ENCODE data around the gene SLC5A5.
"Not testable (repeated sequence)": the region's sequence is repeated elsewhere in the genome, so short reads cannot be mapped to it uniquely, and the experiment has no call there.

SLC5A5 gene

DNA sequence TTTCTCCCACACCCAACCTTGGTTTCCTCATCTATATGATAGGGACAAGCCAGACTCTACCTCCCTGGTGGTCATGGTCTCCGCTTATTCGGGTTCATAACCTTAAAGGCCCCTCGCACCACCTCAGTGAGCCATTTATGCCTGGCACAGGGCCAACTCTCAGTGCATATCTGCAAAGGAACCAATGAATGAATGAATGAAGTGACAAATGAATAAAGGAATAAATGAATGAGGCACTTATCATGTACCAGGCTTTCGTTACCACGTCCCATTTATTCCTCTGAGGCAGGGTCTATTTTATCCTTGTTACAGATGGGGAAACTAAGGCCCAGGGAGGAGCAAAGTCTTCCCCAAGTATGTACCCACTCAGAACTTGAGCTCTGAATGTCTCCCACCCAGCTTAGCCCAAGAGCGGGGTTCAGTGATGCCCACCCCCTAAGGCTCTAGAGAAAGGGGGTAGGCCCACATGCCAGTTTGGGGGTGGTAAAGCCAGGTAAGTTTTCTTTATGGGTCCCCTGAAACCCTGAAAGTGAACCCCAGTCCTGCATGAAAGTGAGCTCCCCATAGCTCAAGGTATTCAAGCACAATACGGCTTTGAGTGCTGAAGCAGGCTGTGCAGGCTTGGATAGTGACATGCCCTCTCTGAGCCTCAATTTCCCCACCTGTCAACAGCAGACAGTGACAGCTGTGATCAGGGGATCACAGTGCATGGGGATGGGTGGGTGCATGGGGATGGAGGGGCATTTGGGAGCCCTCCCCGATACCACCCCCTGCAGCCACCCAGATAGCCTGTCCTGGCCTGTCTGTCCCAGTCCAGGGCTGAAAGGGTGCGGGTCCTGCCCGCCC, 490 bp upstream of the SLC5A5 start:
- no peak for DNase-seq

DNA sequence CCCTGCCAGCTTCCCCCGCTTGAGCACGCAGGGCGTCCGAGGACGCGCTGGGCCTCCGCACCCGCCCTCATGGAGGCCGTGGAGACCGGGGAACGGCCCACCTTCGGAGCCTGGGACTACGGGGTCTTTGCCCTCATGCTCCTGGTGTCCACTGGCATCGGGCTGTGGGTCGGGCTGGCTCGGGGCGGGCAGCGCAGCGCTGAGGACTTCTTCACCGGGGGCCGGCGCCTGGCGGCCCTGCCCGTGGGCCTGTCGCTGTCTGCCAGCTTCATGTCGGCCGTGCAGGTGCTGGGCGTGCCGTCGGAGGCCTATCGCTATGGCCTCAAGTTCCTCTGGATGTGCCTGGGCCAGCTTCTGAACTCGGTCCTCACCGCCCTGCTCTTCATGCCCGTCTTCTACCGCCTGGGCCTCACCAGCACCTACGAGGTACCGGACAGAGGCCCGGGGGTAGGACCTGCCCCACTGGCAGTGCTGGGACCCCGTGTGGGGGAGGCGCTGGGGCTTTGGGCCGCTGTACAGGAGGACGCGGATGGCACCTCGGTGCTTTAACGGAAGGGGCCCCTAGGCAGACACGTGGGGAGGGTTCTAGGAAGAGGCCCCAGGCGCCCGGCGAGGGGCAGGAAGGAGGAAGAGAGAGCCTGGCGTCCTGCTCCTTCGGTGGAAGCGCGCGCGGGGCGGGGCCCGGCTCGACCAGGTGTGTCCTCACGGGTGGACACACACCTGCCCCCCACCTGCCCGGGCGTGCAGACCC, 681 bp downstream of the SLC5A5 start:
- DNase-seq = no peak

DNA sequence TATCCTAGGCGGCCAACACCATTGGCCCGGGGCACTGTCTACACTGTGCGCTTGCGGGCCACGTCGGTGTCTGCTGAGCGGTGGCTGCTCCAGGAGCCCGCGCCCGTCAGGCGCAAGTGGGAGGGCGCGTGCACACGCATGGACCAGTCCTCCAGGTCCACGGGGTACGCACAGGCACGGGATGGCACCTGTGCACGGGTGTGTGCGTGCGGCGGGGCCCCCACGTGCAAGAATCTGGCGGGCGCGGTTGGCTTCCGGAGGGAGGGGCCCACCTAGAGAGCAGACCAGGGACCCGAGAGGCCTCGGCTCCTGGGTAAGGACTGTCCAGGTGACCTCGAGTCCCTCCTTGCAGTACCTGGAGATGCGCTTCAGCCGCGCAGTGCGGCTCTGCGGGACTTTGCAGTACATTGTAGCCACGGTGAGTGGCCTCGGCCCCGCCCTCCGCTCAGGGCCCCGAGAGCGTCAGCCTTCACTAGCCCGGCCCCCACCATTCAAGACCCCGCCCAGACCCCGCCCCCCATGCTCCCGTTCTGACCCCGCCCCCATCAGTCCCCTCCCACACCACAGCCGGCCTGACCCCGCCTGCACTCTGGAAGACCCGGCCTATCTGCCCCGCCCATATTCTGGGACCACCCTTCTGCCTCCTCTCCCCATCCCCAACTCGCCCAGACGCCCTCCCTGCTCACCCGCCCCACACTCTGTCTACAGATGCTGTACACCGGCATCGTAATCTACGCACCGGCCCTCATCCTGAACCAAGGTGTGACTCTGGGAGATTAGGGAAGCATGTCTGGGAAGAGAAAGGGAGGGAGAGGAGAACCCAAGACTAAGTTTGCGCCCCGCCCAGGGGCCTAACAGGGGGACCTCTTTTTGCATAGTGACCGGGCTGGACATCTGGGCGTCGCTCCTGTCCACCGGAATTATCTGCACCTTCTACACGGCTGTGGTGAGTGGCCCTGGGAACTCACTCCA, 2.3 kb downstream of the SLC5A5 start:
- no peak for DNase-seq

DNA sequence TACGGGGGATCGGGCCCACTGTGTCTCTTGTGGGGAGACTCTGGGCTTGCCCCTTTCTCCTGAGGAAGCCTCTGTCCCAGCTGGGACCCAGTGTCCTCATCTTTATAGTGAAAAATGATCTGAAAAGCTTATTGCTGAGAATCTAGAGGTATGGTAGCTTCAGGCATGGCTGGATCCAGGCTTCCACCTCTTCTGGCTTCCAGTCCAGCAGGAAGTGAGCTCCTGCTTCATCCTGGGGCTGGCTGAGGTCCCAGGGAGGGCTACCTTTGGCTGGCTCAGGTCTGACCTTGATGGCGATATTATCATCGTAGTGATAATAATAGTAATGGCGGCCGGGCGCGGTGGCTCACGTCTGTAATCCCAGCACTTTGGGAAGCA, 3.0 kb downstream of the SLC5A5 start:
- no peak for DNase-seq

- no peak for DNase-seq
Measured at GRCh38 chr19:17877696-17878095, 6.0 kb downstream of the SLC5A5 start.

DNA sequence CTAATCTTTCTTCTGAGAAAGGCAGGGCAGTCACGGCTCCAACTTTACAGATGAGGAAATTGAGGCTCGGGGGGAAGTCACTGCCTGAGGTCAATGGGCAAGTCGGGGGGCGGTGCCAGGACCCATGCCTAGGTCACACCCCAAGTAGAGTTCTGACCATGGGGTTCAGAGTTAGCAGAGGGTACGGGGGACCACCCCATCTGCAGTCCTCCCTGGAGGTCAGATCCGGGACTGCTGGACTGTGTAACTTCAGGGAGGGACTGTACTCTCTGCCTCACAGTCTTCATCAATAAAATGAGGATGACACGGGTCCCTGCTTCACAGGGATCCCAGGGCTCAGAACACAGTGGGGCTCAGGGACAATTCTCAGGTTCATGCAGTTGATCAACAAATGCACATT, 7.7 kb downstream of the SLC5A5 start:
- DNase-seq = no peak

GRCh38 chr19:17881701-17882100, 10.0 kb downstream of the SLC5A5 start:
- no peak for DNase-seq

- no peak for DNase-seq
Measured at GRCh38 chr19:17883627-17884410, 12.1 kb downstream of the SLC5A5 start.

GRCh38 chr19:17886515-17886914, 14.8 kb downstream of the SLC5A5 start:
- DNase-seq = no peak

DNA sequence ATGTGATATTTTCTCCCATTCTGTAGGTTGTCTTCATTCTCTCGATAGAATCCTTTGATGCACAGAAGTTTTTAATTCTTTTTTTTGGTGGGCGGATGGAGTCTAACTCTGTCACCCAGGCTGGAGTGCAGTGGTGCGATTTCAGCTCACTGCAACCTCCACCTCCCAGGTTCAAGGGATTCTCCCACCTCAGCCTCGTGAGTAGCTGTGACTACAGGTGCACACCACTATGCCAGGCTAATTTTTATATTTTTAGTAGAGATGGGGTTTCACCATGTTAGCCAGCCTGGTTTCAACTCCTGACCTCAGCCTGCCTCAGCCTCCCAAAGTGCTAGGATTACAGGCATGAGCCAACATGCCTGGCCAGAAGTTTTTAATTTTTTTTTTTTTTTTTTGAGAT, 15.5 kb downstream of the SLC5A5 start:
- not testable (repeated sequence) for DNase-seq

DNA sequence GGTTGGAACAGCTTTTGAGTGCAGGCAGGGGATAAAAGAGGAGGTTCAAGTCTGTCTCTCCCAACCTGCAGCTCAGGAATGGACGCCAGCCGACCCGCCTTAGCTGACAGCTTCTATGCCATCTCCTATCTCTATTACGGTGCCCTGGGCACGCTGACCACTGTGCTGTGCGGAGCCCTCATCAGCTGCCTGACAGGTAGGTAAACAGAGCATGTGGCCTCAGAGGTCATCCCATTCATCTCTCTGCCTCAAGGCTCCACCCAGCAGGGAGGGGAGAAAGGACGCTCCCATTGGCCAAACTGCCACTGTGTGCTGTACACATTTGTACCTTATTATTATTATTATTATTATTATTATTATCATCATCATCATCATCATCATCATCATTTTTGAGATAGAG, 16.5 kb downstream of the SLC5A5 start:
- DNase-seq = no peak

- DNase-seq = peak; percentile 43
Measured at GRCh38 chr19:17889609-17890214, 18.0 kb downstream of the SLC5A5 start.

GRCh38 chr19:17893766-17894165, 22.0 kb downstream of the SLC5A5 start:
- DNase-seq = no peak

DNA sequence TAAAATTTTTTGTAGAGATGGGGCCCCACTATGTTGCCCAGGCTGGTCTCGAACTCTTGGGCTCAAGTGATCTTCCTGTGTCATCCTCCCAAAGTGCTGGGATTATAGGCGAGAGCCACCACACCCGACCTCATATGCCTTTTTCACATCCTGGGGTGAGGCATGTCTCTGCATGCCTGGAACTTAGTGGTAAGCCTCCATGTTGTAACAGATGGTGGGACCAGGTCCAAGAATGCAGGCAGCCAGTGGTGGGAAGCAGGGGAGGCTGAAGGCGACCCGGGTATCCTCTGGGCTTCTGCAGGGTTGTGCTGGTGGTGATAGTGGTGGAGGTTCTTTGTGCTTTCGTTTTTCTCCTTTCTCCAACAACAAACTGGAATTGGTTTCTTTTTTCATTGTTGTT, 31.0 kb downstream of the SLC5A5 start:
- no peak for DNase-seq

DNA sequence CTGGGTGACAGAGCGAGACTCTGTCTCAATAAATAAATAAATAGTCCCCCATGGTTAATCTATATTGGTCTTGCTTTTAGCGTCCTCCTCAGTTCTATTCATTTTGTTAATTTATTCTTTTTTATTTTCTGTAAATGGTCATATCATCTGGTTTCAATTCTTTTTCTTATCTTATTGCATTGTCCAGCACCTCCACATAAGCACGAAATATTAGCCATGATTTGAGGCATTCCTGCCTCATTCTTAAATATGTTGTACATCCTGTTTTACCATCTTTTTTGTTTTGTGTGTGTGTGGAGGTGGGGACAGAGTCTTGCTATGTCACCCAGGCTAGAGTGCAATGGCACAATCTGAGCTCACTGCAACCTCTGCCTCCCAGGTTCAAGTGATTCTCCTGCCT, 36.5 kb downstream of the SLC5A5 start:
- no peak for DNase-seq

- no peak for DNase-seq
Measured at GRCh38 chr19:17909003-17909732, 37.4 kb downstream of the SLC5A5 start.

DNA sequence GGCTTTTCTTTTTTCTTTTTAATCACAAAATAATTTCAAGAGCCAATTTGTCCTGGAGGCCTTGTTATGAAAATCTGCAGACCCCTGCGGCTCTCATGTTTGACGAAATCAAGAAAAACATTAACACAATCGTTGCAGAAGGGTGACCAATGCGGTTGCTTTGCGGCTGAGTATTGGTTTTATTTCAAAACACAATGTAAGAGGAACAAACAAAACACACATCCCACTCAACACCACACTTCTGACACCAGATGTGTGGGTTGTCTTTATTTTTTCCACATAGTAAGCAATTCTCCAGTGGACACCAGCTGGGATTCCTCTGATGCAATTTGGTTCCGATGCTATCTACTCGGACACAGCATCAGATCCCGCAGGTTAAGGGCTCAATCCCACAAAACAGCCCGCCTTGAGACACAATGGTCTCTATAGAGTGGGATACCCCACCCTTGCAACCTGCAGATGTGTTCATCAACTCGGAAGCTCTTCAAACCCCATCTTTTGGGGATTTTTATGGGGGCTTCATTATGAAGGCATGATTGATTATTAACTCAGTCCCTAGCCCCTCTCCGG, 39.1 kb downstream of the SLC5A5 start:
- no peak for DNase-seq

GRCh38 chr19:17915940-17916593, 44.3 kb downstream of the SLC5A5 start:
- no peak for DNase-seq

- not testable (repeated sequence) for DNase-seq
Measured at GRCh38 chr19:17918151-17918550, 46.4 kb downstream of the SLC5A5 start.

GRCh38 chr19:17919122-17919521, 47.4 kb downstream of the SLC5A5 start:
- not testable (repeated sequence) for DNase-seq

Measured in right kidney (tissue), 1 donor.